GM21825 (cell line): ENCODE results near the gene CITED2.
"Not testable (repeated sequence)": the region's sequence is repeated elsewhere in the genome, so short reads cannot be mapped to it uniquely, and the experiment has no call there.

Experiments
- ATAC-seq: cut with Tn5 transposase; IDR thresholded peaks from one replicate; pipeline ENCODE4 v1.9.1; 2021; ENCODE audit warnings: mild to moderate bottlenecking, moderate library complexity; ENCODE audit not compliant: unreplicated experiment

CITED2 gene

DNA sequence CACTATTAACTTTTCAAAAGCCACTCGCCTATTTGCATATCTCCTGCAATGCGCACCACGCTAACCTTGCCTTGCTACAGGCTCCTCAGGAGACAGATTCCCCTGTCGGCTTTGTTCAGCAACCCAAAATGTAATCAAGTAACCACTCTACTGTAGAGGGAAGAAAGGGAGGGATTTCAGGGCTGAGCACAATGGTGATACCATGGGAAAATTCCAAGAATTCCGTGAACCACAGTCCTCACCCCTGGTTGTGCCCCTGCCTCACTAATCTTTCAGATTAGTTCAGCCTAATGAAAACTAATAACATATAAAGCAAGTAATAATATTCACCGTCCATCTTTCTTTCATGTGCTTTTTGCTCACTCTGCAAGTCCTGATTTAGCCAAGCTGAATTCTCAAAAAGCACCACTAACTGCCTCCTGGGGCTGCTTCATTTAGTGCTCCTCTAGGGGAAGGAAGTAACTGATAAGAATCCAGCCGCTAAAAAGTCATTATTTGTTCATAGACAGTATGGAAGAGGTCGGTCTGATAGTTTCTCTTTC lies 6.6 kb downstream of the CITED2 start:
- ATAC-seq, result no peak

DNA sequence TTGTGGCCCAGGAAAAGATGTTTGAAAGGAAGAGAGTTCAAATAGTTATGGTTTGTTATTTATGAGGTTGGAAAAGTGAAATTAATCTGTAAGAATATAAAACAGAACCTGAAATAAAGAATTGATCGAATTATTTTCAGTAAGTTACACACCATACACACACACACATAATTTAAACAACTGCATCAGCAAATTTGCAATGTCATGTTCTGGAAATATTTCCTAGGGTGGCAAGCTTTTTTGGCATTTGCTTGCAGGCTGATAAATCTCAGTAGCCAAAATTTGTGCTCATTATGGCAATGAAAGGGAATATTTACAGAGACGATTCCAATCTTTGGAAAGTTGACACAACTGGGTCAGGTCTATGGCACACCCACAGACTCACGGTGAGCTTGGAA lies 9.5 kb downstream of the CITED2 start:
- ATAC-seq, result no peak

DNA sequence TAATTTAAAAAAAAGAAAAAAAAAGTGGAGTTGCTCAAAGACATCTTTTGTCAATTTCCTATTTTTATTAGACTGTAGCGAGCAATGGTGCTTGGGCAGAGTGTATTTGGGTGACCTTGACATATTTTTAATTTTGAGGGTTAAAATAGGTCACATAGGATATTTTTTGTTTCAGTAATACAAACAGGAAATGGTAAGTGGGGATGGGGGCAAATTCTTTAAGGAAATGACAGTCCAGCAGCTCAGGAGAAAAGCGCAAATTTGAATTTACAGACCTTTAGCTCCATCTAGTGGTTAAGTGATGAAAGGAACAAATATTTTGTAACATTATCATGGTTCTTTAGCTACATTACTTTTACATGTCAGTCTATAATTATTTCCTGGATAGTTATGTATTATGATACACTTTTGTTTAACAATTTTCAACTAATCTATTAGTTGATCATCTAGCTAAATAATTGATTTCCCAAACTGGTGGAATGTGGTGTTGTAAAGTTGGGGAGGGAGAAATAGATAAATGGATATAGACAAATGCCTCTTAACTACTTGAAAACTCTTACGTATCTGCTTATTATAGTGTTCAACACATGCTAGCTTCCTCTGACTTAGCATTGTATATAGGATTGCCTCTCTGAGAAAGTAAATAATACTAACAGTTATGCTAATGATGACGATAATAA lies 10.0 kb downstream of the CITED2 start:
- no peak for ATAC-seq

DNA sequence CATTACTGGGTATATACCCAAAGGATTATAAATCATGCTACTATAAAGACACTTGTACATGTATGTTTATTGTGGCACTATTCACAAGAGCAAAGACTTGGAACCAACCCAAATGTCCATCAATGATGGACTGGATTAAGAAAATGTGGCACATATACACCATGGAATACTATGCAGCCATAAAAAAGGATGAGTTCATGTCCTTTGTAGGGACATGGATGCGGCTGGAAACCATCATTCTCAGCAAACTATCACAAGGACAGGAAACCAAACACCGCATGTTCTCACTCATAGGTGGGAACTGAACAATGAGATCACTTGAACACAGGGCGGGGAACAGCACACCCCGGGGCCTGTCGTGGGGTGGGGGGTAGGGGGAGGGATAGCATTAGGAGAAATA lies 10.7 kb downstream of the CITED2 start:
- not testable (repeated sequence) for ATAC-seq

DNA sequence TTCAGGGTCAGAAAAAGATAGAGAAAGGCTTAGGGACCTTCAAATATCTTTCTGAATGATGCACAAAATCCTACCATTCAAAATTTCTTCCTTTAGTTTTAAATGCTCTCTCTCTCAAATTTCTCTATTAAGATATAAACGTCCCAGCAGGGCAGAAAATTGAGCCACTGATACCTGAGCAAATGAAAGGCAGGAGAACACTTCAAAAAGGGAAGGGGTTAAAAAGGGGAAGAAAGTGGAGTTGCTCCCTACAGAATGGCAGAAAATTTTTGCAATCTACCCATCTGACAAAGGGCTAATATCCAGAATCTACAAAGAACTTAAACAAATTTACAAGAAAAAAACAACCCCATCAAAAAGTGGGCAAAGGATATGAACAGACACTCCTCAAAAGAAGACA lies 11.3 kb downstream of the CITED2 start:
- ATAC-seq, result not testable (repeated sequence)

DNA sequence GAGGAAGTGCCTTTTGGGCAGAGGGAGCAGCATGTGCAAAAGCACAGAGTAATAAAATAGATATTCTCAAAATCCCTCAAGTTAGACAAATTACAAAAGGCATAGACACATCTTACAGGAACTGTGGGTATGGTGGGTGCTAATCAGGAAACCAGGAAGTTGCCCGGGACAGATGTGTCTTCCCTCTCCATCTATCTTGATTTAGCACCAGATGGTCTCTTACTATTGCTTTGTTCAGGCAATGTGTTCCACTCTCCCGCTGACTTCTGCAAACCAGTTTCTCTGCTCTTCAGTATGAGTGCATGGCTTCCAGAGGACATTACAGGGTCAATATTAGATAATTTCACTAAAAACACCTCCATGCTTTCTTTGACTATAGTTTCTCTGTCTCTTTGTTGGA lies 13.2 kb downstream of the CITED2 start:
- no peak for ATAC-seq

DNA sequence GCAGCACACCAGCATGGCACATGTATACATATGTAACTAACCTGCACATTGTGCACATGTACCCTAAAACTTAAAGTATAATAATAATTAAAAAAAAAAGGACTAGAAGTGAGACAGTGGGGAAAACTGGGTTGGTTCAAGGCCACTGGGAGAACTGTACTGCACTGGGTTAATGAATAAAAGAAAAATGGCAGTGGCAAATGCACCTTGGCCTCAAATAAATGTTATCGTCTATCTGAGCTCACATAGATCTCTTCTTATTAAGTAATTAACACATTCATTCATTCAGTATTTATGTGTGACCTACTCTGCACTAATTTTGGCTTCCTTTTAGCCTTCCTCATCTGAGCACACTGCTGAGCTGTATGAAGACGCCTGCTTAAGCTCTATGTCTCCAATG lies 17.5 kb downstream of the CITED2 start:
- no peak for ATAC-seq

DNA sequence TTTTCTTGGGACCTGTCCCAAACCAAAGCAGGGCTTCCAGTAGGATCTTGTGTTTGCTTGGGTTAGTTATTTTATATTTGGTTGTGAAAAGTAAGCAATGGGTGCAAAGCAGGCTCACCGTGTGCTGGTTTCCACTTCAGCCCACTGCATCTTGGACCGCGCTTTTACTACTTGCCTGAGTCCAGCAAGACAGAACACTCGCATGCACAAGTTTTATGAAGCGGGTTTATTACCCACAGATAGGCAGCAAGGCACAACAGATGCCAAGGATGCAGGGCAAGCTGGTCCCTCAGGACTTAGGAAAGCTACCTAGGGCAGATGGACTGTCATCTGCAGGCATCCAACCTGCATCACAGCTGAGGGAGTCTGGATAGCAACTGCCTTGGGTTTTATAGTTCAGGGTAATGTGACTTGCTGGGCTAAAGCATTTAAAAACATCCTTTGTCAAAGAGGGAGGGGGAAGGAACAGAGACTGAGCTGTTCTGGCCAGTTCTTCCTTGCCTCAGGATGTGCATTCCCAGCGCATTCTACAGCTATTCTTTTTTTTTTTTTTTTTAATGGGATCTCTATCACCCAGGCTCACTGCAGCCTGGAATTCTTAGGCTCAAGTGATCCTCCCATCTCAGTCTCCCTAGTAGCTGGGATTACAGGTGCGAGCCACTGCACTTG lies 18.5 kb downstream of the CITED2 start:
- no peak for ATAC-seq

DNA sequence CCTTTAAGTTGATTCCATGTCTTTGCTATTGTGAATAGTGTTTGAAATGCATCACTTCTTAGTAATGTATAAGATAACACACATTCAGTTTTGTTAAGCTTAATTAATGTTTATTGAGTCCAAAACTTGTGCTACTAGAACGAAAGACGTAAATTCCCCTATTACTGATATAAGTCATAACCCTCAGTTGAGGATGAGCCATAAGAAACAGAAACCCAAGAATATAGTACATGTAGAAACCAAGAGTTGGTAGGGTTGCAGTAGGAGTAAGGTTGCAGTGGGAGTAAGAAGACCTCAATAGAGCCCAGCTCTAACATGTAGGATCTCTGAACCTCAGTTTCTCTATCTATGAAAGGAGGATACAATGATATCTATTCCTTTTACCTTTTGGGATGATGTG lies 19.3 kb downstream of the CITED2 start:
- ATAC-seq, result no peak

DNA sequence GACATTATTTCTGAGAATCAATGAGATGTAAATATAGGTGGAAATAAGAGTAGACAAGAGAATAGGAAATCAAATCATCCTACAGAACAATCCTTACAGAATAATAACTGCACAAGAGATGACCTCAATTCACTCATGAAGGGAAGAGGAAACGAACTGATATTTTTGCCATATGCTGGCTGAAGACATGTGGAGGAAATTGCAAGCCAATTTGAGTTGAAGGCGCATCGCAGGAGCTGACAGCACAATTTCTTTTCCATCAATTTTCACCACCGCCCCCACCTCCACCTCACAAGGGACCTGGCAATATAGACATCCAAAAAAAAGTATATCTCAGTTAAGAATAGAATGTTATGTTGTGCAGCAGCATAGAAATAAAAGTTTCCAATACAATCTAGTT lies 20.3 kb downstream of the CITED2 start:
- ATAC-seq, result no peak

DNA sequence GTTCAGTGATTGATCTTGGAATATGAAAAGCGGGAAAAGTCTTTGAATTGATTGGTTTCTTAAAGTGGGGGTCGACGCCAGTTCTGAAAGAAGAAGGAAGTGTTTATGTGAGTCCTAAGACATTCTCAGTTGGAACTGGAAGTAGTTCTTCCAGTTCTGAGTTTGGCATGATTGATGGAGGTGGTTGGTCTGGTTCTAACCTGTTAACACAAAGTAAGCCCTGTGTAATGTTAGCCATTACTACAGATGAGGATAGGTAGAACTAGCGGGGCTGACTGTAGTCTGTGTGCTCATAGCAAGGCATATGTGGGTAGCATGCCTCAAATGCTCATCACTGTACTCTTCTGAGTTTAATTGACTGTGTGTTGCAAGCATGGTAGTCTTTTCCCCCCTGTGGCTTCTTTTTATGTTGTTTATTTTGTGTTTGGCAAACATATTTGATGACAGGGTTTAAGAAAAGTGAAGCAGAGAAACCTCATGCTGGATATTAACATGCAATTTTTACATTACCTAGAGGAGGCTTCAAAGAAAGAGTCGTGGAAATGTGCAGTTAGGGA lies 24.9 kb downstream of the CITED2 start:
- ATAC-seq, result no peak

DNA sequence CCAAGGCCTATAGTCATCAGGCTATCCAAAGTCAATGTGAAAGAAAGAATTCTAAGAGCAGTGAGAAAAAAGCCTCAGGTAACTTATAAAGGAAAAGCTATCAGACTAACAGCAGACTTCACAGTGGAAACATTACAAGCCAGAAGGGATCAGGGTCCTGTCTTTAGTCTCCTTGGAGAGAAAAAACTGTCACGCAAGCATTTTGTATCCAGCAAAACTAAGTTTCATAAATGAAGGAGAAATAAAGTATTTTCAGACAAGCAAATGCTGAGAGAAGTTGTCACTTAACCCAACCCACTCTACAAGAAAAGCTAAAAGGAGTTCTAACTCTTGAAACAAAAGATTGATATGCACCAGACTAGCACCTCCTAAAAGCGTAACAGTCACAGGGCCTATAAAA lies 28.1 kb downstream of the CITED2 start:
- no peak for ATAC-seq

DNA sequence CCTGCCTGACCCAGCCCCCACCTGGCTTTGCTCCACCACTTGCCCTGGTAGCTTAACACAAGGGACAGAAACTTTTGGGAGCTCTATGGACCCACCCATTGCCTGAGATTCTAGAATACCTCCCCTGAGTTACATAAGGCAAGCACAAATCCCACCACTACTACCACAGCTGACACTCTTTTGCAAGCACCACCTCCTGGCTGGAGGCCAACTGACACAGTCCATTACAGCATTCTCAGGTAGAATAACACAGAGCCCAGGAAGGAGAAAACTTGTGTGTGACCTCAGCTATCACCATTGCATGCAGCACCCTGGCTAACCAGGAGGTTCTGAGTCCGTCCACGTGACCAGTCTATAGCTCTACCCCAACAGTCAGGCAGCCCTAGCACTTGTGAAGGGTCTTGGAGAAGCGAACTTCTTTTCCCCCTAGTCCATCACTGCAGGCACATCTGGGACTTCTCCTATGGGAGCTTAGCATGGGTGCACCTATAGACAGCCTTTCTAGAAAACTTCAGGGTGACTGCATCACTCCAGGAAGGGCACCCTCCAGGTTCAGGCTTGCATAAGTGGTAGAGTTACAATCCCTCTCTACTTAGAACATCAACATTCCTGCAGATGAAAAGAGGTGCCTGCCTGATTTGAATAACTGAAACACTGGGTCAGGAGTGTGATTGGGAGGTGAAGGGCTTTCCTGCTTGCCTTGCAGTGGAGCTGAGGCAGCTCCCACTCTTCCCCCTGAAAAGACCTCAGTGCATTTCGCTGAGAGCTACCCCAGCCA lies 30.1 kb downstream of the CITED2 start:
- no peak for ATAC-seq

DNA sequence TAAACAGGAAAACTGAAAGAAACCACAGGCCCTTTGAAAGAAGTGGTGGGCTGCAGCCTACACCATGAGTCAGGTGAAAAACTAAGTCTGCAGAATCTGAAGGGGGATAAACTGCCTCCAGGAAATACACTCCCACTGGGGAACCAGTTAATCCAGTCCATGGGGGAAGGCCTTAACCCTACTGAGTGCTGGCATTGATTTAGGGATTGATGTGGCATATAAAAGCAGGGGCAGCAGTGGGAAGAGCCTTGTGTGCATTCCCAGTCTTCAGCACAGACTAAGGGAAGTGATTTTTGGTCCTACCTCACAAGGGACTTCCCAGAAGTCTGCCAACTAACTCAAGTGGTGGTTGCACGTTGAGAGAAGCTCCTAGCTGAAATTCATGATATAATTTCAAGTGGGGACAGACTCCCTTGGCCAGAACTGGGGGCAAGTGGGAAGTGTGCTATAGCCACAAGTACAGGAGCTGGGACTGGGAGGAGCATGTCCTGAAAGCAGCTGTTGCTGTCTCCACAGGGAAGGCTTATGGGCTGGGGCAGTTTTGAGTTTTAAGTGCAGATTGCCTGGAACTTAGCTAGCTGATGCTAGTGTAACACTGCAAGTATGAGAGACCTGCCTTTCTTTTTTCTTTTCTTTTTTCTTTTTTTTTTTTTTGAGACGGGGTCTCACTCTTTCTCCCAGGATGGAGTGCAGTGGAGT lies 31.2 kb downstream of the CITED2 start:
- no peak for ATAC-seq

DNA sequence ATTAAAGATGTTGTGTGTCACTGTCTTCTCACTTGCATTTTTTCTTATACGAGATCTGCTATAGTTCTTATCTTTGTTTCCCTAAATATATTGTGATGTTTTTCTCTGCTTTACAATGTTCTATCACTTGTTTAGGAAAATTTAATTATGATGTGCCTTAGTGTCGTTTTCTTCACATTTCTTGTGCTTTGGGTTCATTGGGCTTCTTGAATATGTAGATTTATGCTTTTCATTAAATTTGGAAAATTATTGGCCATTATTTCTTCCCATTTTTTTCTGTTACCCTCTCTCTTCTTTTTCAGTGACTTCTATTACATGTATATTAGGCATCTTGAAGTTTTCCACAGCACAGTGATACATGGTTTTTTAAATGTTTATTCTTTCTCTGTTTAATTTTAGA lies 33.4 kb downstream of the CITED2 start:
- ATAC-seq, result no peak

DNA sequence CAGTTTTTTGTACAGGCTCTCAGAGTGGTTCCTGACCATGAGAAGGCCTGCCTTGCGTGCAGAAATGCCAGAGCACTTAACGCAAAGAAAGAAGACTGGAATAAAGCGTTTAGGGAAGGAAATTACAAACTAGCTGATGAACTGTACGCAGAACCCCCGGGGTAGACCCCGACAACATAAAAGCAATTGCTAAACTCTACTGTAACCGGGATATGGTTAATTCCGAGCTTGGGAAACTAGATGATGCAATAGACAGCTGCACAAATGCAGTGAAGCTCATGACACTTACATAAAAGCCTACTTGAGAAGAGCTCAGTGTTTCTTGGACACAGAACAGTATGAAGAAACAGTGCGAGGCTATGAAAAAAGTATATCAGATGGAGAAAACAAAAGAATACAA lies 35.7 kb downstream of the CITED2 start:
- ATAC-seq, result no peak

DNA sequence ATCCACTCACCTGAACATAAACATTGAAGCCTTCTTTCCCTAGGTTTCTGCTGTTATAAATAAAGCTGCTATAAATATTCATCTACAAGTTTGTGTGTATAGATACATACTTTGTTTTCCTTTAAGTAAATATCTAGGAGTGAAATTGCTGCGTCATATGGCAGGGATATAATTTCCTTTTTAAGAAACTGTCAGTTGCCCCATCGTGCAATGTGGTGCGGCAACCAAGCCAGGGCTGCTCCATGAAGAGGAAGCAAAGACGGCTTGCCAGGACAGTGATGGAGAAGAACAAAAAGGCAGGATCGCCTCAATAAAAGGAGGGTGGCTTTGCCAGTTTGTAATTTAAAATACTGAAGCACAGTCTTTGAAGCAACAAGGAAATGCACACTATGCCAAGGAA lies 36.6 kb downstream of the CITED2 start:
- ATAC-seq, result no peak

DNA sequence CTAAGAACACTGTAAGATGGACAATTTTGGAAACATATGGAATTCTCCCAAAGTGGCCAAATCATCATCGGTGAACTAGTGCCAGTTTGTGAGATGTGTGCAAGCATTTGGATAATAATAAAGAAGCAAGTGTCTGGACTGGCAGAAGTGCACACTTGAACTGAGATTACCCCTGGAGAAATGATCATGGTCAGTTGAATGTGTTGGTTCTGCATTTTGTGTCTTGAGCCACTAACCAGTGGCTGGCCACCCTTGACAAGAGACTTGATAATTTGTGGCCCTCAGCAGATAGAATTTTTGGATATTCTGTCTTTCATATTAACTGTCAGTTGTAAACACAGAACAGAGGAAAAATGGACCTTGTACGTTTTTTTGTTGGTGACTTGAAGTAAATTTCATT lies 37.4 kb downstream of the CITED2 start:
- ATAC-seq, result no peak

DNA sequence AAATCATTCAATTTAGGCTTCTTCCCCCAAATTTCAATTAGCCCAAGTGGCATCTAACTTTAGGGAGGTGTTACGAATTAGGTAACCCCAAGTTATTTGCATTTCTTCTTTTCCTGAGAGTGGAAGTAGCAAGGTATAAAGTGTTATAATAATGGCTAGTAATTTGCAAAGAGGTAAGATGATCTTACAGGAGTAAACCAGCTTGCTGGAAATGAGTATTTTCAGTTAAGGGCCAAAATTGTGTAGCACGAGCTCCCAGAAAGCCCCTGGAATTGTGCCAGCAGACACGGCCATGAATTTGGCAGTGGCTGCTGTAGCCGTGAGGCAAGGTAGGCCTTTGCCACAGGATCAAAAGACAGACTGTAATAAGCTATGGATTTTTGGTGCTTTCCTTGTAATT lies 38.0 kb downstream of the CITED2 start:
- no peak for ATAC-seq

DNA sequence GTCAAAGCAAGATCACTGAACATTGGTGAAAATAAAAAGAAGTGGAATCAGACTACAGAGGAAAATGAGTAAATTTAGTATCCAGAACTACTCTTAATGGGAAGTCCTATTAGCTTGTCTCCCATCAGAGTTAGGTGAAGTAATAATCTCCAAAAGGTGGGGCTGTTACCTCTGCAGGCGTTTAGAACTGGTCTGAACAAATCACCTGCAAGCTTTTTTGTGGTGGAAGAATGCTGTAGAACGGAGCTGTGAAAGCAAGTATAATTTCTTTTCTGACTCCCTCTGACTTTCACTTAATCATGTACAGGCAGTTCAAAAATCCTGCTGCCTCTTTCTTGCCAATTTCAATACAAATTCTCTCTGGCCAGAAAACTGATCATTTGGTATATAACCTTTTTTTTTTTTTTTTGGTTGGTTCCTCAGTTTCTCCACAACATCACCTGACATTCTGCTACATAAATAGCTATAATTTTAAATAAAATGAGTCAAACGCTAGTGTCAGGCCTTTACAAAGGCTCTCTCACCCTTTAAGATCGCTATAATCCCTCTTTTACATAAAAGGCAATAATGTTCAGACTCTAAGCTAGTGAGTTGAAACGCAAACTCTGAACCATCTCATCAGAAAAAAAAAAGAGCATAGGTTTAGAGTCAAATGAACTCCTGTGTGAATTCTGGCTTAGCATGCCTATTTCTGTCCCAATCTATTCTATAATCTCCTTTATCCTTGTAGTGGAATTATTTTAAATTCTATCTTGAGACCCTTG lies 38.8 kb downstream of the CITED2 start:
- no peak for ATAC-seq
